WERI-Rb-1 (cell line): Measurements from ENCODE around the gene TMEM132D.
"Not testable (repeated sequence)": the region's sequence is repeated elsewhere in the genome, so short reads cannot be mapped to it uniquely, and the experiment has no call there.

Experiments used
- DNase-seq: peaks from one replicate; pipeline ENCODE4 v3.0.0-alpha.2; 2020
- H3K27ac ChIP-seq: fragments of 250-450 bp; sonication (Bioruptor Pico); 2 replicates; pipeline ENCODE4 v1.5.1; 2020; ENCODE audit warnings: mild to moderate bottlenecking, moderate library complexity
- H3K27me3 ChIP-seq: fragments of 250-450 bp; sonication (Bioruptor Pico); 2 replicates; pipeline ENCODE4 v1.5.1; 2021; ENCODE audit warnings: mild to moderate bottlenecking, low read depth, moderate library complexity; ENCODE audit not compliant: insufficient read depth, severe bottlenecking
- H3K36me3 ChIP-seq: fragments of 250-450 bp; sonication (Bioruptor Pico); 2 replicates; pipeline ENCODE4 v1.5.1; 2020; ENCODE audit warnings: mild to moderate bottlenecking, moderate library complexity
- H3K4me3 ChIP-seq: 2 replicates; pipeline ENCODE4 v1.5.1; 2011; ENCODE audit warnings: low read depth, mild to moderate bottlenecking, control low read depth, low read length
- H3K9me3 ChIP-seq: fragments of 250-450 bp; sonication (Bioruptor Pico); 2 replicates; pipeline ENCODE4 v1.5.1; 2021; ENCODE audit warnings: mild to moderate bottlenecking, moderate library complexity; ENCODE audit not compliant: severe bottlenecking
- TF ChIP-seq, protein P1 (sequence below): IDR thresholded peaks from 2 replicates; pipeline ENCODE4 v1.5.1; 2011; ENCODE audit warnings: low read depth, mild to moderate bottlenecking, control low read depth, inconsistent platforms, low read length

Gene TMEM132D

DNA sequence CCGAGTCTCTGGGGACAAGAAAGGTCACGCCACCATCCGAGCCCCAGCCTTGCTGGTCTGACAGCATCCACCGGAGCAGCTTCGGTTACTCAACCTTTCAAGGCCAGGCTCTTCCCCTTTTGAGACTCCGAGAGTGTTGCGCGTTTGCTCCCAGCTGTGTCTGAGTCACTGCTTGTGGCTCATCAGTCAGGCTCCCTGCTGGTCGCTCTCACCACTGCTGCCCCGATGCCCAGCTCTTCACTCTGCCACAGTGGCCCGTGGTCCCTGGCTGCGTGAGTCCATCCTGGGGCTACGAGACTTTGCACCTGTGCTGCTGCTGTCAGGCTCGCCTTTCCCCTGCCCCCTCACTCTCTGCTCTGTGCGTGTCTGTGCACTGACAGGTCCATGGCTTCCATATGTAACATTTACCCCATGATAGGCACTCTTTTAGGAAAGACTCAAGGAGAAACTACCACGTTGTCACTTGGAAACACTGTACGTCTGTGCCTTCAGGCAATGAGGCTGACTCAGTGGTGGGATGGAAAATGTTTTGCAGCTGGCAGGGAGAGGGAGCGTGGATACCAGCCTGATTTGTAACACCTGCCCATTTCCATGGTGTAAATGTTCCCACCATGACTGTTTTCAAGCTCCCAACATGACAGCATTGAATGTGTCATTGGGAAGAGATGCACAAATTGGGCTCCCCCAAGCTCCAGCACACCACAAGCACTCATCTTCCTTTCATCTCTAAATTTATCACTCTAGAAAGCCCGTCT is 350.7 kb downstream of the TMEM132D start:
- Histone ChIP-seq H3K36me3 (no peaks in the 10 kb centered on the region), H3K27ac (no peak overlapping the region), H3K4me3 (no peak overlapping the region), H3K9me3 (no peaks in the 10 kb centered on the region), H3K27me3 (no peaks in the 10 kb centered on the region)
- TF ChIP-seq, protein P1, sequence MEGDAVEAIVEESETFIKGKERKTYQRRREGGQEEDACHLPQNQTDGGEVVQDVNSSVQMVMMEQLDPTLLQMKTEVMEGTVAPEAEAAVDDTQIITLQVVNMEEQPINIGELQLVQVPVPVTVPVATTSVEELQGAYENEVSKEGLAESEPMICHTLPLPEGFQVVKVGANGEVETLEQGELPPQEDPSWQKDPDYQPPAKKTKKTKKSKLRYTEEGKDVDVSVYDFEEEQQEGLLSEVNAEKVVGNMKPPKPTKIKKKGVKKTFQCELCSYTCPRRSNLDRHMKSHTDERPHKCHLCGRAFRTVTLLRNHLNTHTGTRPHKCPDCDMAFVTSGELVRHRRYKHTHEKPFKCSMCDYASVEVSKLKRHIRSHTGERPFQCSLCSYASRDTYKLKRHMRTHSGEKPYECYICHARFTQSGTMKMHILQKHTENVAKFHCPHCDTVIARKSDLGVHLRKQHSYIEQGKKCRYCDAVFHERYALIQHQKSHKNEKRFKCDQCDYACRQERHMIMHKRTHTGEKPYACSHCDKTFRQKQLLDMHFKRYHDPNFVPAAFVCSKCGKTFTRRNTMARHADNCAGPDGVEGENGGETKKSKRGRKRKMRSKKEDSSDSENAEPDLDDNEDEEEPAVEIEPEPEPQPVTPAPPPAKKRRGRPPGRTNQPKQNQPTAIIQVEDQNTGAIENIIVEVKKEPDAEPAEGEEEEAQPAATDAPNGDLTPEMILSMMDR, result no peak
- no peak for DNase-seq

DNA sequence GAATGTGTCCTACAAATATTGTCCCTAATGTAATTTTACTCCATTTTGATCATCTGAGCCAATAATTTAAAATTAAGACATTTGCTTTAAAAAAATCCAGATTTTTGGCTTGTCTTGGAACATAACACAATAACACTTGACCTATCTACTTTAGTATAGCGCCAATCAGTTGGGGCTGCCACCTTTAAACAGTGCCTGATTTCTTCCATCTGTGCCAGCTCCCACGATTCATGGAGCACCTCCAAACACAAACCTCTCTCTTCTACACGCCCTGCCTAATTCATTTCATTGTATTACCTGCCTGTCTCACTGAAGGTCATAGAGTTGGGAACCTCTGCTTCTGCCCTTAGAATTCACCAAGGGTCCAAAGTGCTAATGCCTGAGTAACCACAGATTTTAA is 352.4 kb downstream of the TMEM132D start:
- no peak for DNase-seq
- Histone ChIP-seq H3K4me3 (no peak overlapping the region), H3K36me3 (no peaks in the 10 kb centered on the region), H3K9me3 (no peaks in the 10 kb centered on the region), H3K27me3 (no peaks in the 10 kb centered on the region), H3K27ac (no peak overlapping the region)
- TF ChIP-seq, protein P1, result no peak

DNA sequence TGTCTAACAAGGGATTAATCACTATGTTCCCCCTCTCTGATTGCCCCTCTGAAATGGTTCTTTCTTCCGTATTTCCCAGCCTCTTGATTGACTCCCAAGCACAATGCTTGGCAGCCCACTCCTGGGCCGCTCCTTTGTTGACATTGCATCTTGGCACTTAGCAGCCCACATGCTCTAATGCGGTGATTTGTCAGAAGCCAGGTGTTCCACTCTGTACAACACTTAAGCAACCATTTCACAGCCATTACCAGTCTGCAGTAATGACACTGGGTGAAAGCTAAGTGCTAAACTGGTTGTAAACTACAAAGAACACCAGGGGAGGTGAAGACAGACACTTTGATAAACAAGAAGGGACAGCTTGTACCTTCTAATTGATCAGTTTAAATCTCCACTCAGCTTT is 353.5 kb downstream of the TMEM132D start:
- DNase-seq, result no peak
- Histone ChIP-seq H3K36me3 (no peaks in the 10 kb centered on the region), H3K4me3 (no peak overlapping the region), H3K27me3 (no peaks in the 10 kb centered on the region), H3K9me3 (no peaks in the 10 kb centered on the region), H3K27ac (no peak overlapping the region)
- TF ChIP-seq, protein P1, result no peak

DNA sequence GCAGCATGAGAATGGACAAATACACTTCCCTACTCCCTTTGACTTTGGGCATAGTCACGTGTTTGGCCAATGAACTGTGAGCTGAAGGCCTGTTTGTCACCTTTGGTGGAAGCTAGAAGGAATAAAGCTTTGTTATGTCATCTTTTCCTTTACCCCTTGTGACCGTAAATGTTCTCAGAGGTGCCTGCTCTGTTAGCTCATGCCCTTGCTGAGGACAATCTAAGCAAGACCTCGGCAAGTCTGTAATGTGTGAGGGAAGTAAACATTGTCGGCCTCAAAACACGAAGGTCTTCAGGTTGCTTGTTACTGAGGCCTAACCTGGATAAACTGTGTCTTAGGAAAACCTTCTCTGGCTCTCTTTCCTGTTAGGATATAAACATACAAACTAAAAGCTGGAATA is 354.2 kb downstream of the TMEM132D start:
- no peak overlapping the region for H3K4me3 ChIP-seq
- H3K27me3 ChIP-seq, result no peaks in the 10 kb centered on the region
- no peaks in the 10 kb centered on the region for H3K9me3 ChIP-seq
- DNase-seq, result no peak
- no peaks in the 10 kb centered on the region for H3K36me3 ChIP-seq
- no peak overlapping the region for H3K27ac ChIP-seq
- TF ChIP-seq, protein P1, result no peak

DNA sequence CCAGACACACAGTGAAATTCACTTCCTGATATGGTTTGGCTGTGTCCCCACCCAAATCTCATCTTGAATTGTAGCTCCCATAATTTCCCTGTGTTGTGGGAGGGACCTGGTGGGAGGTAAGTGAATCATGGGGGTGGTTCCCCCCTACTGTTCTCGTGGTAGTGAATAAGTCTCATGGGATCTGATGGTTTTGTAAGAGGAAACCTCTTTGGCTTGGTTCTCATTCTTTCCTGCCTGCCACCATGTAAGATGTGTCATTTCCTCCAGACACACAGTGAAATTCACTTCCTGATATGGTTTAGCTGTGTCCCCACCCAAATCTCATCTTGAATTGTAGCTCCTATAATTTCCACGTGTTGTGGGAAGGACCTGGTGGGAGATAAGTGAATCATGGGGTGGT is 354.8 kb downstream of the TMEM132D start:
- H3K4me3 ChIP-seq, H3K36me3 ChIP-seq, H3K27ac ChIP-seq, H3K27me3 ChIP-seq, H3K9me3 ChIP-seq, DNase-seq: not testable (repeated sequence)

DNA sequence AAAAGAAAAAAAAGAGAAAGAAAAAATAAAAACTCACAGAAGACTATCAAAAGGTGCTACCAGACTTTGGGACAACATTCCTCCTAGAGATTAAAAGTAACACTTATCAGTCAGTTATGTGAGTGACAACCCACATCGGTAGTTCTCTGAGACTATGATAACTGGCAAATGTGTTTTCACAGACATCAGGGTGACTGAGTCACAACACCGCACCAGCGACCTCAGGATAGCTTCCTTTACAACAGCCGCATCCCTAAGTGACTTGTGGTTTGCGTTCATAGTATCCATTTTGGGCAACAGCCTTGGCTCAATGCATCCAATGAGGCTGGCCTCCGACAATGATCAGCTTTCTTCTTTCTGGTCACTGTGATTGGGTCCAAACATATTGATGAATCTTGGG is 359.1 kb downstream of the TMEM132D start:
- Histone ChIP-seq H3K27ac (no peak overlapping the region), H3K36me3 (no peaks in the 10 kb centered on the region), H3K27me3 (no peaks in the 10 kb centered on the region), H3K4me3 (no peak overlapping the region), H3K9me3 (no peaks in the 10 kb centered on the region)
- TF ChIP-seq, protein P1, result no peak
- no peak for DNase-seq
